DND-41 (cell line): Measurements from ENCODE around the gene STX12.

Experiments
- CTCF ChIP-seq: IDR thresholded peaks from 2 replicates; pipeline ENCODE4 v1.5.1; 2012; ENCODE audit warnings: borderline replicate concordance, low read length, moderate library complexity, mild to moderate bottlenecking; ENCODE audit not compliant: poor library complexity, severe bottlenecking; ENCODE audit errors: extremely low read depth
- EZH2 ChIP-seq: IDR thresholded peaks from 3 replicates; pipeline ENCODE4 v1.6.1; 2012; ENCODE audit warnings: borderline replicate concordance, low read depth, mild to moderate bottlenecking, moderate library complexity, low read length, inconsistent platforms; ENCODE audit not compliant: severe bottlenecking

- no peak for TF ChIP-seq CTCF
- no peak for TF ChIP-seq EZH2
These were observed 9.9 kb downstream of the STX12 start for GRCh38 chr1:27782950-27783349.
